Measurements from ENCODE around the gene SORCS2.

SORCS2 gene

DNA sequence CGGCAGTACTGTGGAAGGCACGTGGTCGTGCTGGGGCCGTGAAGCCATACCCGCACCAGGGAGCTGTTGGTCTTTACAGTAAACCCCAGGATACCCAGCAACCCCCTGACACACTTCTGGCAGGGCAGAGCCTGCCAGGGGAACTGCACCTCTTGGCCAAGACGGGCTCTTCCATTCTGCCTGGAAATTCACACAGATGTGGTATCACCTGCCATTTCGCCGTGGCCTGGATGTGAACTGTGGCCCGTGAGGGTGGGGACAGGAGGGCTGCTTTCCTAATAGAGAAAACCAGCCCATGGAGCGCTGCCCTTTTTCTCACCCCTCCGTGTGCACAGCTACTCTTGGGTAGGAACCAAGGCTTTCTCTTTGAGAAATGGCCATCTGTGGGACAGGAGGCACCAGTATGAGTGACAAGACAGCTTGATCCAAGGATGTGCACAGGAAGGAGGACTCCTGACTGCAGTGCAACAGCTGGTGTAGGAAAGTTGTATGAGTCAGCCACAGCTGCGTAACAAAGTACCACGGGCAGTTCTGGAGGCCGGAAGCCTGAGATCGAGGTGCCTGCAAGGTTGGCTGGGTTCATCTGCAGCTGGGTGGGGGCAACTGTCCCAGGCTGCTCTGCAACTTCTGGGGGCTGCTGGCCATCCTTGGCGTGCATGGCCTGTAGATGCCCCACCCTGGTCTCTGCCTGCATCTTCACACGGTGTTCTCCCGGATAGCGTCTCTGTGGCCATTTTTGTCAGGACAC is 146.7 kb downstream of the SORCS2 start:
- DNase-seq (ENCODE audit: low read depth) = no peak

DNA sequence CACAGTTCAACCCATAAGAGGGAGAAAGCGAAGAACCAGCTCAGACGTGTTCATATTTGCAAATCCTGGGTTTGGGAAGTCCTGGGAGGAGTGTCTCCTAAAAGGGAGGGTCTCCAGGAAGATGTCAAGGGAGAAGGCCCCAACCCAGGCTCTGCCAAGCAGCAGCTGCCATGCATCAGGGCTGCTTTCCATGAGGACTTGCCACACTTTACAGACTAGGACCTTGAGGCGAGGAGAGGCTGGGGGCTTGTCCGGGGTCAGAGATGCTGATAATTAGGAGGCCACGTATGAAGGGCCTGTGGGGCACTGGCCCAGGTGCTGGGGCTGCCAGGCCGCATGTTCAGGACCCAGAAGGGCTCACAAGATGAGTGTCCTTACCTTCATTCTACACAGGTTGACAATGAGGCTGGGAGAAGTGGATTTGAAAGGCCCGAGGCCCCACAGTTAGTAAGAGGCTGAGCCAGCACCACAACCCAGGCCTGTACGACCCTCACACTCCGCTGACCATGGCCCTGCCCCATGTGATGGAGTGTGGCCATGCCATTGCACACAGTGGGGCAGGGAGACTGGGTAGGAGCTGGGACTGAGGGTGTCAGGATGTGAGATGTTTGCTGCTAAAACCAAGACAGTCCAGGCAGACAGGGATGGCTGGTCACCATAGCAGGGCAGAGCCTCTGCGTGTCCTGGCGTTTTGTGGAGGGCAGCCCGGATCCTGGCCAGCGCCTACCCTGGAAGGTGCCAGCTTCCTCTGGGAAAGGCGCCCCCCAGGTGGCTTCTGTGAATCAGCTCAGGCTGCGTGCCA is 147.6 kb downstream of the SORCS2 start:
- DNase-seq (ENCODE audit: low read depth) = no peak

DNA sequence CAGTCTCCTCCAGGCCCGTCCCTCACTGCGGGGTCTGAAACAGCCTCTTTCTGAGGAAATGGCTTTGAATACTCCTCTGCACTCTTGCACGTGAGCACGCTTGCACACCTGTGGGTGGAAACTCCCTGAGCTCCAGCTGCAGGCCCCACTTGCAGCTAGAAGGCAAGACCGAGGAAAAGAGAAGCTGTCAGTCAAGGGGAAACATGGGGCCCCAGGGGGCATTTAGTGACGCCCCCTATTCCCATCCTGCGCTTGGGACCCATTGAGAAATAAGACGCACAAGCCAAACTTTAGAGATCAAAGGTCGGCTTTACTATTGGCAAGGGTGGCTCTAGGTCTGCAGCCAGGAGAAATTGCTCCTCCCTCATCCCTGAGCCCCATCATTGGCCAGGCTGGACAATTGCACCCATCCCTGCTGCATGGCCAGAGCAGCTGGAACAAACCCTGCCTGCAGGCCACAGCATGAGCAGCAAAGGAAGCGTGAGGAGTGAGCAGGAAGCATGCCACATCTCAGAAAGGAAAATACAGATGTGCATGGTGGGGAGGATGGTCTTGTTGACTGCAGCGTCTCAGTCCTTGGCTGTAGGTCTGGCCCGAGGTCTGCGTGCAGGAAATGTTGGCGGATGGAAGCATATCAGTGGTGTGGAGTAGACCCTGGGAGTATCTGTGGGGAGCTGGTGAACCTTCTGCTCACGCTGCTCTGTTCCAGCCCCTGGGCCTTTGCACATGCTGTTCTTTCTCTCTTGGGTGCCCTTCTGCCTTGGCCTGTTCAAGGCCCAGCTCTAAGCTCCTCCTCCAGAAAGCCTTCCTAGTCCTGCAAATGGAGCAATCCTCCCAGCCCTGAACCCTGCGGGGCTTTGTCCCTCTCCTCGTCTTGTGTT is 148.5 kb downstream of the SORCS2 start:
- DNase-seq (ENCODE audit: low read depth) = no peak

DNA sequence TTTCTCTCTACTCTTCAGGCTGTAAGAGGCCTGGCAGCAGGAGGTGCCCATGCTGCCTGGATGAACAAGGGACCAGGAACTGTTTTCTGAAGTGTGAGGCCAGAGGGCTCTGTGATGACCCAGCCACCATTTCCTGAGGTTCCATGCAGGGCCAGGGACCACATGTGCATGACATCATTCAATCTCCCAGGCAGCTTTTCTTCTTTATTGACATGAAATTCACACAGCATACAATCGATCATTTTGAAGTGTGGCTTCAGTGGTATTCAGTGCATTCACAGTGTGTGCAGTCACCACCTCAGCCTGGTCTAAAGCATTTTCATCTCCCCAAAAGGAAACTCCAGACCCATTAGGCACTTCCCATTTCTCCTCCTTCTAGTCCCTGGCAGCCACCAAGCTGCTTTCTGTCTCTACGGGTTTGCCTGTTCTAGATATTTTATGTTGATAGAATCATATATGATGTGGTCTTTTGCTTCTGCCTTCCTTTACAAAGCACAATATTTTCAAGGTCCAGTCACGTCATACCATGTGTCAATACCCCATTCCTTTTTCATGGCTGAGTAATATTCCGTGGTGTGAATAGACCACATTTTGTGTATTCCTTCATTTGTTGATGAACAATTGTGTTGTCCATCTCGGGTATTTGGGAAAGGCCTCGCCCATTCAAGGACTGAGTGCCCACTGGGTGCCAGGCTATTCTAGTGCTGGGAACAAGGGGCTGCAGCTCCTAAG is 149.3 kb downstream of the SORCS2 start:
- no peak for DNase-seq (ENCODE audit: low read depth)

DNA sequence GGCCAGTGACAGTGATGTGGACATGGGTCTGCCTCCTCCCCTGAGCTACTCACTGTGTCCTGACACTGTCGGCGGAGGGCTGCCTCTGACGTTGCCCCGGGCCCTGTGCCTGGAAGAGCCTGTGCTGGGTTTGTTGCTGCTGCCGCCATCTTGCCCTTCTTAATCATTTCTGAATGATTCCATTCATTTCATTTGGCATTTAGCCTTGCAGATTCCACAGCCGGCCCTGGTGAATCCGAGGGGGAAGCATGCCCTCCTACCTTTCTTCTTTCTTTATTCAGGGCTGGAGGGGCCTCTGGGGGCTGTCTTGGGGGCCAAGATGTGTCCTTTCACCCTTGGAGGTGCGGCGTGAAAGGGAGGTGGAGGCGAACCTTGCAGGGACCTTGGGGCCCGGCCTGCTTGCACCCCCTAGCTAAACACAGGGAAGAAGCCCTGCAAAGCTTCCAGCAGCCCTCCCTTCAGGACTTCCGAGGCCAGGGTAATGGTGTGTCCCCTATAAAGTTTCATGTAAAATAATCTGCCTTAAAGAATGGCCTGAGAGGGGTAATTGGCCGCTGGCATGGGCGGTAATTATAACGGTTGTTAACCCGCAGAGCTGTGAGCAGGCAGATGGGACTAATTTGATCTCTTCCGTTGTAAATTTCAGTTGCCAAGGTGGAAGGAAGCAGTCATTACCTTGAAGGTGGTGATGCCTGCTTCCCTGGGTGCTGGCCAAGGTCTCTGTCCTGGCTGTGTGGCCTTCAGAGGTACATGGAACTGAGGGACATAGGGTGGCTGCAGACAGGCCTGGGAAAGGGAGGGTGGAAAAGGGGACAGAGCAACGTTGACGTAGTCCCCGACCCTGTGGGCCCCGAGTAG is 150.1 kb downstream of the SORCS2 start:
- DNase-seq (ENCODE audit: low read depth) = no peak

DNA sequence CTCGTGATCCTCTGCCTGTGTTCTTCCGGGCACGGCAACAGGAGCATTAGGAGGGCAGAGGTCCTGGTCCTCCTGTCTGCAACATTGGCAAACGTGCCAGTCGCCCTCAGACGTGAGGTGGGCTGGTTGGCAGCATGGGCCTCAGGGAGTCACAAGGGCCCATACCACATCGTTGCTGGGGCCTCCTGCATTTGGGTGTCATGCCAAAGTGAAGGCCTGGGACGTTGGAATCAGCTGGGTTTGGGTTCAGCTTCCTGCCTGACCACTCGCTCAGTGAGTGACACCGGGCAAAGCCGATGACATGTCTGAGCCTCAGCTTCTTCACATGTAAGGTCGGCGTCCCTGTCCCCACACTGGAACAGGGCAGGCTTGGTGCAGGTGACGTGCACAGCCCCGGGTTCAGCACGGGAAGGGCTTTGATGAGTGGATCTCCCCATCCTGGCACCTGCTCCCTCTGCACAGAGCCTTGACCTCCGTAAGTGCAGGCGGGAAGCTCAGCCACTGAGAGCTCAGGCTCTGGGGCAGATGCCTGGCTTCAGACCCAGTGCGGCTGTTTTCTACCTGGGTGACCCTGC is 150.8 kb downstream of the SORCS2 start:
- no peak for DNase-seq (ENCODE audit: low read depth)

DNA sequence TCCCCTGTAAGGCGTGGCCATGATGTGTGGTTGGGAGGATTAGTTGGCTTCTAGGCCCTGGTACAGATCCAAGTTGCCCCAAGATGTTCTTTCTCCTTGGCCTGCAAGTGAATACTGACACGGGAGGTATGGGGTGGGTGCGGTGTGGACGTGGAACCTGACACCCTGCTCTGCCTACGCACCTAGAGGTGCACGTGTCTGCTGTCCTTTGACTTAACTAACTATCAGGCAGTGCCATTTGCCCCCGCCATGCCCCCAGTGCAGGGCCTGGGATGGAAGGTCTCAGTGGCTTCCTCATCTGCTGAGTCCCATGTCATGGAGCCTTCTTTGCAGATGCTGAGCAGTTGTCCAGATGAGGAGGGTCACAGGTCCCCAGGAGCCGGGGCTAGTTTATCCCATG is 151.6 kb downstream of the SORCS2 start:
- DNase-seq (ENCODE audit: low read depth) = no peak

DNA sequence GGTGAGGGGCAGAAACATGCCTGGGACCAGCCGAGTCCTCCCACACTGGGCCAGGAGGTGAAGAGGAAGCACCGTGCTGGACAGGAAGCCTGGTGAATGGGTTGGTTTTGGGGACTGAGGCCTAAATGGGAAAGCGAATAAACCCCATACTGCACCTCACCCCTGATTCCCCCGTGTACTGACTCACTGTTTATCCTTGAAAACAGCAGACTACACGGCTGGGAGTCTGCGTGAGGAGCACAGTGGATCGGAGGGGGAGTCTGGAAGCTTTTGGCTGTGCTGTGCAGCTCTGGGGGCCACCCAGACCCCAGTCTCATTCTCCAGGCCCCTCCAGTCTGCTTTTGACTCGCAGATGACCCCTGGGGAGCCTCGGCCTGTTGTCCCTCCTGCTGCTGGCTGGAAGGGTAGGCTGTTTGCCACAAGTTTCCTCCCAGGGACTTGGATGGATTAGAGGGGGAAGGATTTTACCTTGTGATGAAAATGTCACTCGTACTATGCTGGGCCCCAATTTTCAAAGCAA is 152.4 kb downstream of the SORCS2 start:
- no peak for DNase-seq (ENCODE audit: low read depth)

DNA sequence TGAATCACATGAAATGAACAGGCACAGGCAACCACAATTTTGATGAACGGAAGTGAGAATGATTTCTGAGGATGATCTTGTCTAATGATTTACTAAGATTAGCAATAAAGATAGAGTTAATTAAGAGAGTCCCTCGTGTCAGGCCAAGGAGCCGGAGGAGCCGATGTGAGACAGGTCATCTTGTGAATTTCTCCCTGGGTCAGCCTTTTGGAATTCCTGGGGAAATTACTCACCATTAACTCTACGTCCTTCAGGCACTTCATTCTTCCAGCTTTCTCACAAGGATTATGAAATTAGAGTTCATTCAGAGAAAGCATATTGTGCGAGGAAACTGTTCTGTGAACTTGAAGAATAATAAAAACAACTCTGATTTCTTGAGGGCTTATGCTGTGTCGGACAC is 155.6 kb downstream of the SORCS2 start:
- no peak for DNase-seq (ENCODE audit: low read depth)

DNA sequence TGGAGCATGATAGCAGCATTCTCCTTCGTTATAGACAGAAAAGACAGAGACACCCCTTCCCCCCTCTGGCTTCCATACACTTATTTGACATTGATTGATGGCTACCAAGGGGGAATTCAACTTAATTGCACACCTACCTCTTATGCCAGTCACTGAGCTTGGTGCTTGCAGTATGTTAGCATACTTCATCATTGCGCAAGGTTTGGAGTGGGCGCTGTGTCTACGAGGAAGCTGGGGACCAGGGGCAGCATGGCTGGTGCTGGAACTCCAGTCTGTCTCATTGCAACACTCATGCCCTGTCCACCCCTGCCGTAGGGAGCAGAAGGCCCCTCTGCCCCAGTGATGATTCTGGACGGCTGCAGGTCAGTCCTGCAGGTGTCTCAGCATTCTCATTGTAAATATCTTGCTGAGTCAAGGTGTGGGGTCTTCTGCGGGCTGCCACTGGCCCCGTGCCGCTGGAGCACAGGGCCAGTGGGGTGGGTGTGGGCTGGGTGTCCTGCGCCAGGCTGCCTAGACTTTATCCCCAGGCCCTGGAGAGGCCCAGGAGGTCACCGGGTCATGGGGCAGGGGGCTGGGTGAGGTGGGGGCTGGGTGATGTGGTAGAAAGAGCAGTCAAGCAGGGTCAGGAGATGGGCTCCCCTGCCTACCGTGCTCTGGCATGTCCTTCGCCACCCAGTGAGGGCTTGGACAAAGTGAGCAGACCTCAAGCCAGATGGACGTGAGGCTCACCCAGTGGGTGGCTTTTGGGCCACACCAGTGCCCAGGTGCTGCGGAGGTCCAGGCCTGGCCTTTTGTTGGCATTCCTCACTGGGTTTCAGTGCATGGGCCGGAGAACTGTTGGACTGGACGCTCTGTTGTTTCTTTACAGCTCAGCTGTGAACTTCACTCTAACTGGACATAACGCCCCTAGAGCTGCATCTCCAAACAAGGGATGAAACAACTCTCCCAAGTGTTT is 156.9 kb downstream of the SORCS2 start:
- DNase-seq (ENCODE audit: low read depth) = no peak

DNA sequence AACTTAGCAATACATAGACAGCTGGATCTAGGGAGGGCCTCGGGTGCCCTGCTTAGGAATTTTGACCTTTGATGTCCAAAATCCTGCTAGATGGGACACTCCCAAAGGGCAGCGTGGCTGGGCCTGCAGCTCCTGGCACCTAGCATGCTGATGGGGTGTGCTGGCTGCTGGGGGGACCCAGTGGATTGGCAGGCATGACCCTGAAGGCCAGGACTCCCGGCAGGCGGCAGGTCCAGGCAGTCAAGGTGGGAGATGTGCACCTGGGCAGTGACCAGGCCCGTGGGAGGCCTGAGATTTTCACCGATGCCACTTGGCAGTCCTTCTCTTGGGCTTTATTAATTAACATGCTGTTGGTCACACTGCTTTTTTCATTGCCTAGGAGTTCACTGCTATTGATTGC is 158.1 kb downstream of the SORCS2 start:
- no peak for DNase-seq (ENCODE audit: low read depth)

DNA sequence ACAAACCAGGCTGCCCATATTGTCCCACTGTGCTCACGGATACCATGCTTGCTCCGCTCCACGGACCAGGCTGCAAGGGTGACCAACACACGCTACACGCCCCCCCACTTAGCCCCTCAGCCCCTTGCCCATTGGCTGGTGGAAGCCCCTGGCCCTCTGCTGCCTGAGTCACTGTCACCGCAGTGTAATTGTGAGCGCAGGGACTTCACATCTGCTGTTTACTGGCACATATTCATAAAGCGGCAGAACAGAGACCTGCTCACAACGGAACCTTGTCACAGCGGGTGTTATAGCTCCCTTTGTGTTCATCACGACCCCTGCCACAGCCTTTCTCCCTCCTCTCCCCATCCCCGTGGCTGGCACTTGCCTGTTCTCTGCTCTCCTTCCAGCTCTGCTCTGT is 158.7 kb downstream of the SORCS2 start:
- no peak for DNase-seq (ENCODE audit: low read depth)

DNA sequence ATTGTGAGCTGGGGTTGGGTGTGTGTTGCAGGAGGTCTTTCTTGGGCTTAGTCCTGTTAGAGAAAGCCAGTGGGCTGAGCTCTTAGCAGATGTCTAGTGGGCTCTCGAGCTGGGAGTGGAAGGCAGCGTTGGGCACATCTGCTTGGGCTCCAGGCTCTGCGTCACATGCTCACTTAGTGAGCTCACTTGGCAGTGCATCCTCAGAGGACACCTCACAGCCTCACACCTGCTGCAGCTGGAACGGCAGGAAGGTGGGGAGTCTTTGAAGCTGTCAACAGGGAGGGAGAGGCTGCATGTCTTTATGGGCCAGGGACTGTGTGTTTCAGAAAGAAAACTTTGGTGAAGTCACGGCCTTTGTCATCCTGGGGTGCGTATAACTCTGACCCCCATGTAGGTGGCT is 160.1 kb downstream of the SORCS2 start:
- no peak for DNase-seq (ENCODE audit: low read depth)

DNA sequence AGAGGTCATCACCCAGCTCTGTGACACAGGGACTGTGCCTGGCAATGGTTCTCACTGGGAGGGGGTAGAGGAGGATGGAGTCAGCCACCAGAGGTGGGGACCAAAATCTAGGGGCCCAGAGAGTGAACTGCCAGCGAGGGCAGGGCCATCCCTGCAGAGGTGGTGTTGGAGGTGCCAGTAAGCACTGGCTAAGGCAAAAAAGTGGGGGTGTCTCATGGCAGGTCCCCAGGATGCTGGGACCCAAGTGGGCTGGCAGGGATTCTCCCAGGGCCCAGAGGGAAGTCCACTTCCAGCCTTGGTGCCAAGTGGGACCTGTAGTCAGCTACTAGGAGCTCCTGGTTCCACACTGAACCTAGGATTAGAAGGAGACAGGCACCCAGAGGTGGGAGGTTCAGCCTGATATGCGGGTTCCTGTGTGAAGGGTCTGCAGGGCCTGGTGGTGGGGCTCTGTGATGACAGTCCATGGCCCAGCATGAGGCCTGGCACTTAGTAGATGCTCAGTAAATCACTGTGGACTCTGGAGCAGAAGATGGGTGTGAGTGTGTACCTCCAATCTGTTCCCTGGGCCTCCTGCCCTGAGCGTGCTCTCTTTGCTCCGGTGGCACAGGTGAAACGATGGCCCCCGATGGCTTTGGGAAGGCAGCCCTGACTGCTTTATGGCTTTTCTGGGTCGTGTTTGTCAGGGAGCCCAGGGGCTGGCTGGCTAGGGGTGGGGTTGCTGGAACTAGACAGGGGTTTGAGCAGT is 160.9 kb downstream of the SORCS2 start:
- DNase-seq (ENCODE audit: low read depth) = no peak

DNA sequence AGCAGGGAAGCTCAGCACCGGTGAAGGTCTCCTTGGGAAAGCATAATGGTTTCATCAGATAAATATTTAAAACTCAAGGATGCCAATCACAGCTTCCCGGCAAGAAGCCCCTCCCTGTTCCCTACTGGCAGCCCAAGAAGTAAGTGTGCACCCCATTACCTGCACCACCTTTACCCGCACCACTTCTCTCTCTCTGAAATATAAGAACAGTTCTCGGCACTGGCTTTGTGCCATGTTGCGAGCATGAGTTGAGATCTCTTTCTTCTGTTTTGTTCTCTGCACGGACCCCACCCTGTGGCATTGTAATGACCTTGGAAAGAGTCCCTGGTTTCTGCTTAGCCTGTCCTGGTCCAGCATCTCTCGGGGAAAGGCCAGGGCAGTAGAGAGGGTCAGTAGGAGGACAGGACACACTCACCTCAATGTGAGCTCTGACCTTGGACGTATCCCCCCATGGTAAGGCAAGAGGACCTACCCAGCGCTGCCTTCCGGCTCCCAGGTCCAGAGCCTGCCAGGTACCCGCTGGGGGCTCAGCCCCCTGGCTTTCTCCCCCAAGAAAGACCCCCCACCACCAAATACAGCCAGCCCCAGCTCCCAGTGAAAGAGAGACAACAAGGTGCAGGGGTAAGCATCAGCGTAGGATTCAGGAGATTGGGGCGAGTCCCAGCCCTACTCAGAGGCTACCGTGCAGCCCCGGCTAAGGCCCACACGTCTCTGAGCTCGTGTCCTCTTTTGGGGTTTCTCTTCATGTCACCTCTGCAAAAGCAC is 161.7 kb downstream of the SORCS2 start:
- no peak for DNase-seq (ENCODE audit: low read depth)

DNA sequence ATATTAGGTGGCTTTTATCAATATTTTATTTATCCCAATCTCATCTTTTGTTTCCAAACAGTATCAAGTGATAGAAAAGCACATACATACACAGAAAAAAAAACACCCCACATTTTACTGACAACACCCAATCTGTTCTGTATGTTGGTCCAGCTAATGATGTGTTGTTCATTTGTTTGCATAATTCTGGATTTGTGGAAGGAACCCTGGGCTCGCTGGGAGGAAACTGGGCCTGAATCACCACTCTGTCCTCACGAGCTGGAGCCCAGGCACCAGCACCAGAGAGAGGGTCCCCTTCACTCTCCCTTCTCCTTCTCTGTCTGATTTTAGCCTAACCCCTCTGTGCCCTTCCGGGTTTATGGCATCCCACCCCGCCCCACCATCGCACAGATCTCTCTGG is 162.6 kb downstream of the SORCS2 start:
- DNase-seq (ENCODE audit: low read depth) = no peak

DNA sequence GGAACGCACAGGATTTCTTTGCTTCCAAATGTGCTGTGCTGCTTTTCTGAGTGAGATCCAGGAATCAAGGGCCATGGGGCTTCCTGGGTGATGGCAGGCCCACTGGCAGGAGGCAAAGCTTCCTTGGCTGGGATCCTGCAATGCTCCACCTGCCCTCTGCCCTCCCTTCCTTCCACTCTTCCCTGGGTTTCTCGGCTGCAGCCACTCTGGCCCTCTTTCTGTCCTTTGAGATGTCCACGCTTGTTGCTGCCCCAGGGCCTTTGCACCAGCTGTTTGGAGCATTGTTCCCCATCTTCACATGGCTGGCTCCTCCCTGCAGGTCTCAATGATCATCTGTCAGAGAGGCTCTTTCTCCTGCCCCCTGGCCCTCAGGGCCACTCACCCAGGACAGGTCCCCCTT is 163.5 kb downstream of the SORCS2 start:
- no peak for DNase-seq (ENCODE audit: low read depth)
